NCI-H2227 (cell line): ENCODE data around the gene FAM81A.

Experiments used
- DNase-seq: peaks from one replicate; lab custom pipeline; 2025; ENCODE audit not compliant: unreplicated experiment; lab: John Stamatoyannopoulos, UW

Gene FAM81A

DNA sequence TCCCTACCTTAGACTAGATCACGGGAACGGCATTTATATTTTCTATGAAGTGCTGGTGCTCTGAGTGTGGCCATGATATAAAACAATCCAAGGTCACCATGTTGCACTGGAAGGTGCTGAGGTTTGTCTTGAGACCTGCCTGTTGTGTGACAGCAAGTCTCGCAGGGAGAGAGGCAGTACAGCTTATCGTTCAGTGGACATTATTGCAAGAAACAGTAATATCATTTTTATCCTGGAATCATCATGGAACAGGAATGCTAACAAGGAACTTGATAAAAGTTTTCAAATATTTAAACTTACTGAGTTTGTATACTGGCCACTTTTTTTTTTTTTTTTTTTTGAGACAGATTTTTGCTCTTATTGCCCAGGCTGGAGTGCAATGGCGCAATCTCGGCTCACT is 133.6 kb downstream of the FAM81A start:
- no peak for DNase-seq
